ENCODE results near the gene FKBP1A. TPM values are rescaled to one million over a fixed set of nuclear protein-coding genes. Genes with fewer than 3 reads are reported as not detected.

Gene FKBP1A
- polyA plus RNA-seq, 1 experiment, result 476 TPM

DNA sequence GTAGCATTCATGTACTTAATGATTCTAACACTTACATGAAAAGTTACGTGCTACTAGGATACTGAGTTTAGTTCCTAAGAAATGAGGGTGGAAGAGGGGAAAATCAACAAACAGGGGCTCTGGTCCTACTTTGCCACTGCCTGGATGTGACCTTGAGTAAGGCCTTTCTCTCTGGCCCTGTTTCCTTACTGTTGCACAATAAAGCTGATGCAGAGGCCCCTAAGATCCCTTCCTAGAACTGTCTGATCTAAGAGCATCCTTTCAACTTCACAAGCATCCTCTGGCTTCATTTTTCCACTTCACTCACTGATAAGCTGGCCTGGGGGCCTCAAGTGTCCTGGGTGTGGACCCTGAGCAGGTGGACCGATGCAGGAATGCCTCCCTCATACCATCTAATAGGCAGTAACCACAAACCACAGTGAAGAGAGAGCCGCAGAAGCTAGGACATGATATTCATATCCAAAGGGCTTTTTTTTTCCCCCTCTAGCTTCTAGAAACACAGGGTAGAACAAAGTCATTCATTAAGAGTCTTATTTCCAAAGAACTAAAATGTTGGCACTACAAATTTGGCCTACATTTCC lies 21.6 kb downstream of the FKBP1A start:
- no peak for DNase-seq (ENCODE audit: low read depth)

DNA sequence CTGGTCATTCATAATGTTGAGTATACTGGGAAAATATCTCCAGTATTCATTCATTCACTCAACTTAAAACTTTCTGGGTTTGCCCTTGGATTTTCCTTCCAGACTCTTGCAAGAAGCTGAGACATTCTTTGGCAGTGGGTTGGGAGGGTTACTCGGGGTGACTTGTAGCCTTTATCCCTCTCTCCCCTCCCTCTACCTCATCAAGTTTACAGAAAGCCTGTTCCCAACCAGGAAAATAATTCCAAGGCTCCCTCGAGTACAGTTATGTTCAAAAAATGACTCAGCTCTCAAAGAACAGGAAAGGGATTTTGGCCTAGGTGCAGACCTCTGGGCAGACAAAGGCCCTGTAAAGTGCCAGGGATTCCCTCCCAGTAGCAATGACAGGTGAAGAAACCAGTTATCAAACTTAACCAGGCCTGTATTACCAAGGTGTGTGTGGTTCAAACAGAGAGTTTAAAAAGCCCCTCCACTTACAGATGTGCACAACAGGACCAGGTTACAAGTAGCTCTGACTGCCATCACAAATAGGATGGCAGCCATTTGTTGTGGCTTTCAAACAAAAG lies 22.2 kb downstream of the FKBP1A start:
- POLR2A ChIA-PET, result no interaction called here
- peaks cover 5% of the 10 kb centered on the region for H3K36me3 ChIP-seq (ENCODE audit: control insufficient read depth, insufficient read depth, low read length)
- no peak for TF ChIP-seq CTCF (IDR thresholded peaks at IDR 0.05; ENCODE audit: insufficient read depth, low read depth, low read length)
- DNase-seq (ENCODE audit: low read depth), result no peak
- CTCF ChIA-PET, result interaction anchor here (0.5 to 1.9 kb wide), 4 partner anchors 67 to 134 kb away, joined by 3 to 4 read pairs (median 4); no protein-coding TSS in a partner anchor
- no peak overlapping the region for H3K4me3 ChIP-seq (ENCODE audit: low read depth, low read length)
- H3K27me3 ChIP-seq (ENCODE audit: control insufficient read depth, insufficient read depth, low read length), result no peaks in the 10 kb centered on the region

More for the DNA sequence above, 21.6 kb downstream of the FKBP1A start:
- H3K36me3 ChIP-seq (ENCODE audit: control insufficient read depth, insufficient read depth, low read length), result peaks cover 5% of the 10 kb centered on the region
- no peak overlapping the region for H3K4me3 ChIP-seq (ENCODE audit: low read depth, low read length)
- no peaks in the 10 kb centered on the region for H3K27me3 ChIP-seq (ENCODE audit: control insufficient read depth, insufficient read depth, low read length)
- TF ChIP-seq CTCF (IDR thresholded peaks at IDR 0.05; ENCODE audit: insufficient read depth, low read depth, low read length), result no peak
- ChIA-PET CTCF (interaction anchor here (0.6 to 1.9 kb wide), 3 partner anchors 67 to 133 kb away, joined by 3 to 4 read pairs (median 3); no protein-coding TSS in a partner anchor), POLR2A (no interaction called here)

GRCh38 chr20:1369970-1370369 lies 22.9 kb downstream of the FKBP1A start:
- Histone ChIP-seq H3K36me3 (ENCODE audit: control insufficient read depth, insufficient read depth, low read length) (peaks cover 6% of the 10 kb centered on the region), H3K4me3 (ENCODE audit: low read depth, low read length) (no peak overlapping the region), H3K27me3 (ENCODE audit: control insufficient read depth, insufficient read depth, low read length) (no peaks in the 10 kb centered on the region)
- POLR2A ChIA-PET, result no interaction called here
- CTCF ChIA-PET, result interaction anchor here (0.7 to 1.9 kb wide), 4 partner anchors 16 to 68 kb away, joined by 3 to 7 read pairs (median 4); no protein-coding TSS in a partner anchor
- no peak for DNase-seq (ENCODE audit: low read depth)
- no peak for TF ChIP-seq CTCF (IDR thresholded peaks at IDR 0.05; ENCODE audit: insufficient read depth, low read depth, low read length)

GRCh38 chr20:1368448-1369199 lies 24.2 kb downstream of the FKBP1A start:
- TF ChIP-seq CTCF (IDR thresholded peaks at IDR 0.05; ENCODE audit: insufficient read depth, low read depth, low read length), result no peak
- H3K36me3 ChIP-seq (ENCODE audit: control insufficient read depth, insufficient read depth, low read length), result peaks cover 6% of the 10 kb centered on the region
- no peaks in the 10 kb centered on the region for H3K27me3 ChIP-seq (ENCODE audit: control insufficient read depth, insufficient read depth, low read length)
- DNase-seq (ENCODE audit: low read depth), result no peak
- no peak overlapping the region for H3K4me3 ChIP-seq (ENCODE audit: low read depth, low read length)
- CTCF ChIA-PET, result interaction anchor here (0.7 to 2.4 kb wide), 4 partner anchors 18 to 159 kb away, joined by 3 to 7 read pairs (median 5); no protein-coding TSS in a partner anchor
- POLR2A ChIA-PET, result interaction anchor here (0.7 kb wide), 1 partner anchor 41 kb away, joined by 3 read pairs; no protein-coding TSS in a partner anchor

- Histone ChIP-seq H3K4me3 (ENCODE audit: low read depth, low read length) (no peak overlapping the region), H3K27me3 (ENCODE audit: control insufficient read depth, insufficient read depth, low read length) (no peaks in the 10 kb centered on the region), H3K36me3 (ENCODE audit: control insufficient read depth, insufficient read depth, low read length) (peaks cover 4% of the 10 kb centered on the region)
- ChIA-PET CTCF (interaction anchor here (2.4 kb wide), 1 partner anchor 69 kb away, joined by 7 read pairs; no protein-coding TSS in a partner anchor), POLR2A (no interaction called here)
- TF ChIP-seq CTCF (IDR thresholded peaks at IDR 0.05; ENCODE audit: insufficient read depth, low read depth, low read length), result no peak
- DNase-seq (ENCODE audit: low read depth), result no peak
These were observed 25.4 kb downstream of the FKBP1A start for GRCh38 chr20:1367479-1367878.

Data from BJ (cell line).